ENCODE data around the gene MGAT5B. TPM values are rescaled to one million over a fixed set of nuclear protein-coding genes. Genes with fewer than 3 reads are reported as not detected.

MGAT5B gene
- total and polyA plus RNA-seq, 2 of the 13 experiments (the other 11 are each of a cell fraction or from before 2014, with no cell fraction given) = 0.07 to 0.13 TPM

GRCh38 chr17:76909971-76910760 lies 42.0 kb downstream of the MGAT5B start (continued):
- TF ChIP-seq DBP (CRISPR knock-in tag; IDR thresholded peaks at IDR 0.05; ENCODE audit: not compliant biosample characterization) (peak; percentile 65), RBM22 (optimal IDR thresholded peaks at IDR 0.05; ENCODE audit: low read length) (no peak), NAIF1 (CRISPR knock-in tag; IDR thresholded peaks at IDR 0.05; ENCODE audit: borderline replicate concordance) (no peak), RELA (CRISPR knock-in tag; IDR thresholded peaks at IDR 0.05) (no peak; the same call in 1 of the 2 replicates), ZNF20 (CRISPR knock-in tag; IDR thresholded peaks at IDR 0.05) (no peak), RFXAP (CRISPR knock-in tag; IDR thresholded peaks at IDR 0.05; ENCODE audit: borderline replicate concordance) (peak; percentile 64; the same call in 1 of the 2 replicates), JUNB (CRISPR knock-in tag; IDR thresholded peaks at IDR 0.05; ENCODE audit: borderline replicate concordance) (peak; percentile 55; the same call in 1 of the 2 replicates), ZNF468 (CRISPR knock-in tag; IDR thresholded peaks at IDR 0.05) (no peak), SCMH1 (CRISPR knock-in tag; IDR thresholded peaks at IDR 0.05; ENCODE audit: borderline replicate concordance) (no peak), ZBTB43 (CRISPR knock-in tag; conservative IDR thresholded peaks at IDR 0.05) (peak; percentile 80), MIER3 (CRISPR knock-in tag; IDR thresholded peaks at IDR 0.05; ENCODE audit: borderline replicate concordance) (peak; percentile 38; the same call in 1 of the 2 replicates), THYN1 (CRISPR knock-in tag; IDR thresholded peaks at IDR 0.05; ENCODE audit: borderline replicate concordance, low read depth) (no peak), KAT8 (CRISPR knock-in tag; IDR thresholded peaks at IDR 0.05) (no peak; the same call in 1 of the 2 replicates), MBNL3 (CRISPR knock-in tag; conservative IDR thresholded peaks at IDR 0.05) (no peak), ZNF557 (CRISPR knock-in tag; IDR thresholded peaks at IDR 0.05) (no peak), GATAD1 (CRISPR knock-in tag; IDR thresholded peaks at IDR 0.05) (peak; percentile 55; the same call in 1 of the 2 replicates), FIP1L1 (IDR thresholded peaks at IDR 0.05; ENCODE audit: borderline replicate concordance, insufficient read depth, low read depth, low read length) (no peak), ZMYM4 (CRISPR knock-in tag; IDR thresholded peaks at IDR 0.05) (no peak), MEF2D (CRISPR knock-in tag; IDR thresholded peaks at IDR 0.05) (peak; percentile 73; the same call in 1 of the 2 replicates), TFDP2 (CRISPR knock-in tag; IDR thresholded peaks at IDR 0.05) (no peak), ZNF280B (CRISPR knock-in tag; IDR thresholded peaks at IDR 0.05; ENCODE audit: borderline replicate concordance) (no peak), ZBTB44 (CRISPR knock-in tag; IDR thresholded peaks at IDR 0.05) (peak; percentile 91; the same call in 1 of the 2 replicates), SP140L (CRISPR knock-in tag; IDR thresholded peaks at IDR 0.05; ENCODE audit: borderline replicate concordance) (peak; percentile 51; the same call in 1 of the 2 replicates)

Data from HepG2 (cell line).